ENCODE measurements around the gene MOB2. TPM values are rescaled to one million over a fixed set of nuclear protein-coding genes. Genes with fewer than 3 reads are reported as not detected.
"Not testable (repeated sequence)": the region's sequence is repeated elsewhere in the genome, so short reads cannot be mapped to it uniquely, and the experiment has no call there.

Gene MOB2
- total RNA-seq, 4 donors from 2014 or later, result 59.6 to 103 (median 87.8) TPM

GRCh38 chr11:1433977-1434640, 52.5 kb downstream of the MOB2 start:
- ATAC-seq, result no peak
- 54 to 77% methylated on average over 5 to 11 of the region's 29 CpGs for WGBS, 2 donors (ENCODE audit: low coverage in 1 of 2)
- no peaks in the 10 kb centered on the region for H3K36me3 ChIP-seq

GRCh38 chr11:1433568-1433967, 53.0 kb downstream of the MOB2 start:
- H3K9me3 ChIP-seq, result no peaks in the 10 kb centered on the region
- H3K4me1 ChIP-seq, result peaks cover 0 to 15% (median 0%) of the 10 kb centered on the region in 3 donors
- WGBS, 2 donors (ENCODE audit: low coverage in 1 of 2), result no CpG with 5 or more reads among the region's 15 CpGs
- no peak overlapping the region for H3K27ac ChIP-seq
- TF ChIP-seq POLR2AphosphoS5 (IDR thresholded peaks at IDR 0.05), result no peak
- no peak for TF ChIP-seq EP300 (IDR thresholded peaks at IDR 0.05)
- TF ChIP-seq POLR2A (IDR thresholded peaks at IDR 0.05), result no peak
- no peak for TF ChIP-seq CTCF (IDR thresholded peaks at IDR 0.05)
- no peak for ATAC-seq
- no peak overlapping the region for H3K4me3 ChIP-seq
- H3K36me3 ChIP-seq, result no peaks in the 10 kb centered on the region
- H3K27me3 ChIP-seq, result peaks cover 56% of the 10 kb centered on the region

More at GRCh38 chr11:1433977-1434640, 52.5 kb downstream of the MOB2 start:
- Histone ChIP-seq H3K4me3 (no peak overlapping the region), H3K9me3 (no peaks in the 10 kb centered on the region), H3K27me3 (peaks cover 61% of the 10 kb centered on the region), H3K4me1 (peaks cover 0 to 15% (median 0%) of the 10 kb centered on the region in 3 donors), H3K27ac (no peak overlapping the region)
- no peak for TF ChIP-seq POLR2A (IDR thresholded peaks at IDR 0.05)
- no peak for TF ChIP-seq CTCF (IDR thresholded peaks at IDR 0.05)
- TF ChIP-seq POLR2AphosphoS5 (IDR thresholded peaks at IDR 0.05), result no peak
- no peak for TF ChIP-seq EP300 (IDR thresholded peaks at IDR 0.05)

GRCh38 chr11:1428762-1429316, 57.7 kb downstream of the MOB2 start:
- Histone ChIP-seq H3K36me3 (no peaks in the 10 kb centered on the region), H3K27me3 (peaks cover 50% of the 10 kb centered on the region), H3K4me1 (no peaks in the 10 kb centered on the region), H3K4me3 (no peak overlapping the region), H3K9me3 (no peaks in the 10 kb centered on the region), H3K27ac (no peak overlapping the region)
- 93 to 94% methylated on average over 13 to 17 of the region's 22 CpGs for WGBS, 2 donors (ENCODE audit: low coverage in 1 of 2)
- ATAC-seq, result no peak
- no peak for TF ChIP-seq POLR2AphosphoS5 (IDR thresholded peaks at IDR 0.05)
- TF ChIP-seq EP300 (IDR thresholded peaks at IDR 0.05), result no peak
- no peak for TF ChIP-seq POLR2A (IDR thresholded peaks at IDR 0.05)
- no peak for TF ChIP-seq CTCF (IDR thresholded peaks at IDR 0.05)

- no peak for ATAC-seq
- no peaks in the 10 kb centered on the region for H3K4me1 ChIP-seq
- peaks cover 57% of the 10 kb centered on the region for H3K27me3 ChIP-seq
- TF ChIP-seq POLR2AphosphoS5 (IDR thresholded peaks at IDR 0.05), result no peak
- TF ChIP-seq POLR2A (IDR thresholded peaks at IDR 0.05), result no peak
- no peak overlapping the region for H3K4me3 ChIP-seq
- no peak overlapping the region for H3K27ac ChIP-seq
- peaks cover 0 to 4% (median 0%) of the 10 kb centered on the region in 3 donors for H3K9me3 ChIP-seq
- H3K36me3 ChIP-seq, result no peaks in the 10 kb centered on the region
- WGBS, 2 donors (ENCODE audit: low coverage in 1 of 2), result no CpG with 5 or more reads among the region's 17 CpGs
These were observed 61.1 kb downstream of the MOB2 start for GRCh38 chr11:1425439-1425838.

GRCh38 chr11:1425006-1425405, 61.6 kb downstream of the MOB2 start:
- WGBS, 2 donors (ENCODE audit: low coverage in 1 of 2), result no CpG with 5 or more reads among the region's 22 CpGs
- Histone ChIP-seq H3K36me3 (no peaks in the 10 kb centered on the region), H3K27me3 (peaks cover 57% of the 10 kb centered on the region), H3K27ac (no peak overlapping the region), H3K4me3 (no peak overlapping the region), H3K9me3 (peaks cover 0 to 9% (median 0%) of the 10 kb centered on the region in 3 donors), H3K4me1 (no peaks in the 10 kb centered on the region)
- TF ChIP-seq POLR2AphosphoS5 (IDR thresholded peaks at IDR 0.05) (no peak), CTCF (IDR thresholded peaks at IDR 0.05) (no peak), POLR2A (IDR thresholded peaks at IDR 0.05) (no peak), EP300 (IDR thresholded peaks at IDR 0.05) (no peak)
- ATAC-seq, result no peak

GRCh38 chr11:1423406-1423805, 63.2 kb downstream of the MOB2 start:
- H3K4me1 ChIP-seq, H3K27ac ChIP-seq, ATAC-seq, H3K36me3 ChIP-seq, H3K4me3 ChIP-seq: not testable (repeated sequence)
- H3K27me3 ChIP-seq, result peaks cover 57% of the 10 kb centered on the region
- no CpG with 5 or more reads among the region's 22 CpGs for WGBS, 2 donors (ENCODE audit: low coverage in 1 of 2)
- peaks cover 0 to 25% (median 0%) of the 10 kb centered on the region in 3 donors for H3K9me3 ChIP-seq

Data from gastroesophageal sphincter (tissue), 4 donors.